Body of pancreas (tissue), 4 donors: ENCODE measurements around the gene RAPGEF5. TPM values are rescaled to one million over a fixed set of nuclear protein-coding genes. Genes with fewer than 3 reads are reported as not detected.

ENCODE experiments used
- ATAC-seq: fragments of 150-250 bp; one replicate; pipeline ENCODE4 v1.9.1; 2016
- DNase-seq, 4 donors: peaks; one replicate each; pipeline ENCODE4 v3.0.0-alpha.2; 2019
- H3K27ac ChIP-seq, 4 donors: fragments of 200-600 bp; sonication (generic); 1 replicate in 3 of 4; 2 replicates in 1 of 4; pipeline versions ENCODE4 v1.5.1 to v1.6.1; 2016 to 2019; ENCODE audit warnings: mild to moderate bottlenecking in 1 of 4, mixed read lengths in 1 of 4, moderate library complexity in 1 of 4
- H3K27me3 ChIP-seq, 2 donors: fragments of 200-600 bp; sonication (generic); one replicate each; pipeline ENCODE4 v1.6.0; 2016; ENCODE audit warnings: mild to moderate bottlenecking in 1 of 2
- H3K36me3 ChIP-seq, 2 donors: fragments of 200-600 bp; sonication (generic); replicated peaks in 1 of 2; 2 replicates each; pipeline ENCODE4 v1.5.1; 2016; ENCODE audit warnings: low read depth in 2 of 2; ENCODE audit not compliant: insufficient read depth in 1 of 2
- H3K4me1 ChIP-seq: fragments of 200-600 bp; sonication (generic); one replicate; pipeline ENCODE4 v1.6.0; 2016
- H3K4me3 ChIP-seq, 2 donors: fragments of 200-600 bp; sonication (generic); 1 replicate in 1 of 2; 2 replicates in 1 of 2; pipeline ENCODE4 v1.5.1; 2016 to 2019
- H3K9me3 ChIP-seq, 3 donors: fragments of 200-600 bp; sonication (generic); 1 replicate in 2 of 3; 2 replicates in 1 of 3; pipeline ENCODE4 v1.5.1; 2016
- CTCF ChIP-seq, 7 experiments: fragments of 450-650 bp in 4 of 7; fragments of 200-600 bp in 3 of 7; sonication (generic) in 3 of 7; IDR thresholded peaks; one replicate each; pipeline ENCODE4 v1.5.1; 2016 to 2019; ENCODE audit warnings: antibody characterized with exemption in 7 of 7
- POLR2A ChIP-seq, 3 donors: fragments of 450-650 bp; IDR thresholded peaks; one replicate each; pipeline ENCODE4 v1.6.1; 2016; ENCODE audit warnings: antibody characterized with exemption in 3 of 3, mild to moderate bottlenecking in 2 of 3
- WGBS, 2 donors: methylation state at CpG; one replicate each; pipeline ENCODE4 v1.1.5; 2017; 5-methylcytosine and 5-hydroxymethylcytosine counted together
- intact Hi-C: fragments of 100-400 bp; cut with DNase I; formaldehyde crosslinking; loops from one replicate; pipeline ENCODE4 v1.15.1; 2023
- total RNA-seq, 2 donors: library from RNA; depleted of rRNA; stranded (reverse); fragments of >200 nt; gene quantifications; one replicate each; pipeline ENCODE4 v1.1.0, GENCODE V29; 2016

Gene RAPGEF5
- total RNA-seq, 2 donors from 2014 or later: 68.0 to 151 TPM

- no peak overlapping the region for H3K27ac ChIP-seq
- no peaks in the 10 kb centered on the region for H3K9me3 ChIP-seq
- H3K36me3 ChIP-seq: no peaks in the 10 kb centered on the region
- no peak for TF ChIP-seq CTCF (IDR thresholded peaks at IDR 0.05)
- no peak for TF ChIP-seq POLR2A (IDR thresholded peaks at IDR 0.05)
- intact Hi-C loops: no loop called here
- WGBS, 2 donors: 90 to 93% methylated on average over 5 of the region's 5 CpGs
- DNase-seq: no peak
- no peak overlapping the region for H3K4me3 ChIP-seq
- H3K4me1 ChIP-seq: peaks cover 65% of the 10 kb centered on the region
- H3K27me3 ChIP-seq: no peaks in the 10 kb centered on the region
- ATAC-seq: no peak
Measured at GRCh38 chr7:22184549-22185199, 172.3 kb downstream of the RAPGEF5 start.

GRCh38 chr7:22183522-22184280 is 173.3 kb downstream of the RAPGEF5 start:
- 44 to 47% methylated on average over 6 of the region's 6 CpGs for WGBS, 2 donors
- Histone ChIP-seq H3K27me3 (no peaks in the 10 kb centered on the region), H3K27ac (peak overlapping the region in 1 of 4 donors; percentile 21), H3K4me3 (no peak overlapping the region), H3K36me3 (no peaks in the 10 kb centered on the region), H3K4me1 (peaks cover 60% of the 10 kb centered on the region), H3K9me3 (no peaks in the 10 kb centered on the region)
- ATAC-seq (no peak), DNase-seq (peak in 1 of 4 donors; percentile 10)
- intact Hi-C loops: no loop called here
- TF ChIP-seq CTCF (IDR thresholded peaks at IDR 0.05): no peak

- no peak overlapping the region for H3K4me3 ChIP-seq
- no peaks in the 10 kb centered on the region for H3K27me3 ChIP-seq
- peak overlapping the region in 1 of 4 donors; percentile 1 for H3K27ac ChIP-seq
- DNase-seq (no peak), ATAC-seq (no peak)
- intact Hi-C loops: no loop called here
- H3K36me3 ChIP-seq: no peaks in the 10 kb centered on the region
- H3K4me1 ChIP-seq: peaks cover 59% of the 10 kb centered on the region
- WGBS, 2 donors: 67 to 69% methylated on average over 4 of the region's 4 CpGs
- no peaks in the 10 kb centered on the region for H3K9me3 ChIP-seq
- TF ChIP-seq POLR2A (IDR thresholded peaks at IDR 0.05) (no peak), CTCF (IDR thresholded peaks at IDR 0.05) (no peak)
Measured at GRCh38 chr7:22182149-22182548, 174.8 kb downstream of the RAPGEF5 start.

GRCh38 chr7:22181663-22182062 is 175.3 kb downstream of the RAPGEF5 start:
- Histone ChIP-seq H3K4me3 (no peak overlapping the region), H3K36me3 (no peaks in the 10 kb centered on the region), H3K4me1 (peaks cover 59% of the 10 kb centered on the region), H3K9me3 (no peaks in the 10 kb centered on the region), H3K27ac (peak overlapping the region in 2 of 4 donors; percentile 1 to 8), H3K27me3 (no peaks in the 10 kb centered on the region)
- WGBS, 2 donors: 40 to 43% methylated on average over 1 of the region's 1 CpG
- intact Hi-C loops: no loop called here
- TF ChIP-seq CTCF (IDR thresholded peaks at IDR 0.05) (no peak), POLR2A (IDR thresholded peaks at IDR 0.05) (no peak)
- no peak for DNase-seq
- no peak for ATAC-seq
